Superior temporal gyrus (tissue), 1 donor: Measurements from ENCODE around the gene EXD3.

Source experiments
- DNase-seq: peaks from one replicate; pipeline ENCODE4 v3.0.0-alpha.2; 2016; ENCODE audit errors: extremely low spot score

EXD3 gene

DNA sequence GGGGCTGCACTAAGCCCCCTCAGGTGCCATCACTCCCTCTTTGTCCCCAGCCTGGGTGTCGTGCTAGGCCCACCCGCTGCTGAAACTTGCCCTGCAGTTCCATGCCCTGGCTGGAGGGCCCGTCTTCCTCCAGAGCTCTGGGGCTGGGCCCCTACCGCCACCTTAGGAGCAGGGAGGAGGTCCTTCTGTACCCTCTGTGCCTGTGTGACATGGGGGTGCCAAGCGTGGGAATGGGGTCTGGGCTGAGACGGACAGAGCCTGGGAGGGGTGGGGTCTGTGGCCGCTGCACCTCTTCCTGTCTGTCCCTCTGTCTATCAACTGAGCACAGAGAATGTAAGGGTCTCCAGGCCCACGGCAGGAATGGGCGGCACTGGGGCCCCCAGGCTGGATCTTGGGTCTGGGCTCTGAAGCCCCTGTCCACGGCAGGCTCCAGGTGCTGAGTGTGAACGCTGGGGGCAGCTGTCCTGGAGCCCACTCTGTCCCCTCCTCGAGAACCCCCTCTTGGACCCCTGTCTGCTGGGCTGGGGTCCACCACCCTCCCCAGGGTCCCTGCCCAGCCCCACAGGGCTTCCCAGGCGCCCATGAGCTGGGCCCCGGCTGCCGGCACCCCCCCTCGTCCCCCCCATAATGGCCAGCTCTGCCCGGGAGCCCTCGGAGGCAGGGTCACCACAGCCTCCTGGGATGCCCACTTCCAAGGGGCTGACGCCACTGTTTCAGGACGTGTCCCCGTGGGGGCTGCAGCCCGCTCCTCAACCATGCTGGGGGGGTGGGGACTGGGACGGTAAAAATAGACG is 105.0 kb downstream of the EXD3 start:
- no peak for DNase-seq

DNA sequence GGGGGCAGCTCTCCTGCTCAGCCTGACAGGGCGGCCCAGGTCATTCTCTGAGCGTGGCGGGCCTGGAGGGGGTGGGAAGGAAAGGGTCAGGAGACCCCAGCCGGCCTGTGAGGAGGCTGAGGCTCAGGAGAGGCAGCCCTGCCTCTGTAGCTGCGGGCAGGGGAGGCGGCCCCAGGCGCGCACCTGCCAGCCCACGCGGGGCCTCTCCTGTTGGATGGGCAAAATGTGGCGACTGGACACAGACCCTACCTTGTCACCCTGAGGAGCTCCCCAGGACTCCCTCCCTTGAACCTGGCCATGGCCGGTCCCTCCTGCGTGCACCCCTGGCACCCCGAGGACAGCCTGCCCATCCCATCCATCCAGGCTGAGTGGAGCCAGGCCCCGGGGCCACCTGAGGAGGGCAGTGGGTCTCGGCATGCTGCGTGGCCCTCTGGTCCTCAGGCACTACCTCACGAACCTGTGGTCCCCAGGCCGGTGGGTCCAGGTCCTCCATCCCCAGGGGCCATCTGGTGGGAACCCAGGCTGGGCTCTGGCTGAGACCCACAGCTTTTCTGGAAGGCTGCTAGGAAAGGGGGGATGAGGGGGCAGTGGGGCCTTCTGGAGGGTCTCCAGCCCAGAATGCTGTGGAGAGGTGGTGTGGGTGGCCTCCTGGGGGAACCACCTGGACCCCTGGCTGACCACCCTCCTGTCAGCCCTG is 105.8 kb downstream of the EXD3 start:
- DNase-seq = no peak

DNA sequence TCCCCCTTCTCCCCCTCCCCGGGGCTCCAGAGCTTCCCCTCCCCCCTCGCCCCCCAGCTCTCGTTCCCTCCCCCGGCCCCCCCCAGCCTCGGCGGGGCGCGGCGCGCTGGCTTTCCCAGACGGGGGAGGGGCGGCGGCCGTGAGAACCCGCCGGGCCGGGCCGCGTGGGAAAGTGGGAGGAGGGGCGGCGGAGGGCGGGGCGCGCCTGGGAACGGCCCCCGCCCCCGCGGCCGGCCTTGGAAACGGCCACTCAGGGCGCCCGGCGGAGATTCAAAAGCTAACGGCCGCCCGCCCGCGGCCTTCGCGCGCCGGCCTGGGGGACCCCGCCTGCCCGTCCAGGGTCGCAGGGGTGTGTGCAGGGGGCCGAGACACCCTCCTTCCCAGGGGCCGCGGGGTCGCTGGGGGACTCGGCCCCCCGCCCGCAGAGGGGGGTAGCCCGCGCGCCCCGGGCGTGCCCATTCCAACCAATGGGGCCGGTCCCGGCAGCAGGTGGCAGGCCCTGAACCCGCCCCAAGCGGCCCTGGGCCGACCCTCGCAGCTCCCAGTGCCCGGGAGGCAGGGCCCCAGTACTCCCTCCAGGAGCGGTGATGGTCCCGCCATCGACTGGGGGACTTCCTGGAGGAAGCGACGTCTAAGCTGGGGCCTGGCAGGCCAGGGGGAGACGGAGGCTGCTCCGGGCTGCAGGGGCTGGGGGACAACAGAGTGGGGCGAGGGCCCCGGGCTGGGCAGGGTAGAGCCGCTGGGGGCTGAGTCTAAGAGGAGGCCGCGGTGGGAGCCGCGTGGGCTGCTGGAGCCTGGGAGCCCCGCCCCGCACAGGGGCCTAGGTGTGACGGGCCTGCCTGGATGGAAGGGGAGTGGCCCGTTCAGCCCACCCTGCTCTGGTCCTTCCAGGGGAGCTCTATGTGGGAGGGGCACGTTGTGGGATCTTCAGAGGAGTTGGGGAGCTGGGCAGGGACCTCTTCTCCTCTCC is 106.7 kb downstream of the EXD3 start:
- DNase-seq = no peak

DNA sequence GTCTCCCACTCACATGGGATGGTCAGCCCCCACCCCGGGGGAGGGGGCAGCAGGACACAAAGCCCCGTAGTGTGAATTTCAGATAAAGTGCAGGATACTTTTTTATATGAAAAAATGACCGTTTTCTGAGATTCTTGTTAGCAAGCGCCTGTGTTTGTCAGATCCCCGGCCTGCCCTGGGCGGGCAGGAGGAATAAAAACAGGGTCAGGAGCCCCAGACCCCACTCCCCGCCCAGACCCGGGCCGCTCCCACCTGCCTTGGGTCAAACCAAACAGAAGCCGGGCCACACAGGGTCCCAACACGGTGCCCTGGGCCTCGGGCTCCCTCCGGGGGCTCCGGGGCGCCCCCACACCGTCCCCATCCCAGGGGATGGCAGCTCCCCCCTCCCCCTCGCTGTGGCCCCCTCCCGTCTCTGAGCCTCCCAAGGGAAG is 107.4 kb downstream of the EXD3 start:
- DNase-seq = no peak

DNA sequence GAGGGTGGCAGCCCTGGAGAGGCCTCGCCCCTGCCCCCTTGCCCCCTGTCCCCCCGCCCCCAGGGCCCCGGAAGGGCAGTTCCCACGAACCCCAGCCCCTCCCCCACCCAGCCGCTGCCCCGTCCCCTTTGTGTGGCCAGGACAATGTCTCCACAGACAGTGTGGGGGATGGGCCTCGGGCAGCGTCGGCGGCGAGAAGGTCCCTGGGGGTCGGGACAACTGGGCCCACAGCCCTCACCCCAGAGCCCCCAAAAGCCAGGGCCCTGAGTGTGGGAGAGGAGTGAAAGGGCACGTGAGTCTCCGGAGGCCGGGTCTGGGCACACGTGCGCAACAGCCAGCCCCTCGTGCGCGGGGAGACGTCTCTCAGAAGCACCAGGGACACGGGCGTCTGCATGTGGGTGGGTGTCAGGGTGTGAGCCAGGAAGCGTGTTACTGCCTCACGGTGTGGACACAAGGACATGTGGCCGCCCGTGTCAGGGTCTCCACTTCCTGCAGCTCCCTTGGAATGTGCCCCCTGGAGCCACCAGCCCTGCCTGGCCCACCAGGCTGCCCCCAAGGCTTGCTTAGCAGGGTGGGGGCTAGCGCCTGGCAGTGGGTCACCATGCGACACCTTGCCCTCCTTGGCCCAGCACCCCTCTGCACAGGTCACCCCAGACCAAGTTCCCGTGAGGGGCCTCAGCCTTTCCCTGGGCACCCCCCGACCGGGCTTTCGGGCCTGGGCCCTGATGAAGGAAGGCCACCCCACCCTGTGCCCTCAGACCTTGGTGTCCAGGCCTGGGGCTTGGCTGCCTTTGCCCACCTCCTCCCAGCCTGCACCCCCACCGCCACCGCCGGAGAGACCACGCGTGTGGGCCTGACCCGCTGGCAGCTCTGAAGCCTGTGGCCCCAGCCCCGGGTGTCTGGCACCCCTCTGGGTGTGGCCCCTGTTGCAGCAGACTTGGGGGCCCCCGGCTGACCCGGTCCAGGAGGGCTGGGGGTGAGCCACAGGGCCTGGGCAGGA is 108.1 kb downstream of the EXD3 start:
- DNase-seq = no peak

DNA sequence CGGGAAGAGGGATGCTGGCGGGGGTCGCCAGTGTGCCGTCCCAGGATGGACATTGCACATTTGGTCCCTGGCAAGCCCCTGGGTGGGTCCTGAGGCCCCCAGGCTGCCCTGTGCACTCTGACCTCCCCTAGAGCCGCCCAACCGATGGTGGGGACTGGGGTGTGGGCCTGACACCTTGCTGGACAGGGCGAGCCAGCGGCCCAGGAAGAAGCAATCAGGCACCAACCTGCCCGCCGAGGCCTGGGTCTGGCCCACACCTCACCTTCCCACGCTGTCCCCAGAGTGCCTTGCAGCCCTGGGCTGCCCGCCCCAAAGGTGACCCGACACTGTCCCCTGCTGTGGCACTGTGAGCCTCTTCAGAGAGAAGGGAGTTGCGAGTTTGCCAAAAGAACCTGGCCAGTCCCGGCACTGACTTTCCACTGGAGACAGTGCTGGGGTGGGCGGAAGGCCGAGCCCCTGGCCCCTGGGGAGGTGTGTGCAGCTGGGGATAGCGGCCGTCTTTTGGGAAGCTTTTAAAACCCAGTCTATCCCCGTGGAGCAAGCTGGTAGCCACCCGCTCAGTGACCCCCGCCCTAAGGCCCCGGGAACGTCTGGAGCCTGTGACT is 108.9 kb downstream of the EXD3 start:
- DNase-seq = no peak

DNA sequence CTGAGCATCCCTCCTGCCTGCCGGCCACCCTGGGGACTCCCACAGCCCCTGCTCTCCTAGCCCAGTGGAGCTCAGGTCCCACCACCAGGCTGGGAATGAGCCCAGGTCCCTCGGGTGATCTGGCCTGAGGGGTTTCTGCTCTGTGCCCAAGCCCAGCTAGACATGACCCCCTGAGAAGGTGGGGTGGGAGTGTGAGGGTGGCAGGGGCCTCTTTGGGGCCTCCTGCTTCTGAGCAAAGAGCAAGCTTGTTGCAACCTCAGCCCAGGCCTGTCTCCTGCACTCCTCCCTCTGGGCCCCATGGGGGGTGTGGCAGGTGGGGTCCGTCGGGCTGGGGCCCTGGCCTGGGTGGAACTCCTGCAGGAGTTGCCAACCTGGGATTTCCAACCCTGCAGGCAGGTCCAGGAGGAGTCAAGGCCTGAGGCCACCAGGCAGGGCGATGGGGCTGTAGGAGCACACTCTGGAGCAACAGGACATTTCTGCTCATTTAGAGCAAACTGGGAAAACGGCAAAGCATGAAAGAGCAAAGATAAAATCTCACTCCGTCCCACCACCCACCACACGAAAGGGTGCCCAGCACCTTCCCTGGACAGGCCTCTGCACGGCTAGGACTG is 109.5 kb downstream of the EXD3 start:
- no peak for DNase-seq

DNA sequence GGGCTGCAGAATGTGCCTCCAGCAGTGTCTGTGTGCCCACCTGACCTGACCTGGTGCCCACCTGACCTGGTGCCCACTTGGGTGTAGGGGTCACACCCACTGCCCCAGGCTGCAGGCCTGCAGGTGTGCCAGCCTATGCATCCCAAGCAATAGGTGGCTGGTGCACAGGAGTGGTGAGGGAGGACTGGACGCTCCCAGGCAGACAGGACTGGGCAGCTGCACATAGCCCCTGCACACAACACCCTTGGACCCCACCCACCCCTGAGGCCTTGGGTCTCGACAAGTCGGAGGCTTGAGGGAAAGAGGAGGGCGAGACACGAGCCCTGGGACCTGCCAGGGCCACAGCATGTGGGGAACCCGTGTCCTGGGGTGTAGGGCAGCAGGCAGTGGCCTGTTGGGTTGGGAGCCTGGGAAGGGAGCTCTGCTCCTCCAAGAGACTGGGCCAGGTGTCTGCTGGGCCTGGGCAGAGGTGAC is 110.1 kb downstream of the EXD3 start:
- DNase-seq = no peak

DNA sequence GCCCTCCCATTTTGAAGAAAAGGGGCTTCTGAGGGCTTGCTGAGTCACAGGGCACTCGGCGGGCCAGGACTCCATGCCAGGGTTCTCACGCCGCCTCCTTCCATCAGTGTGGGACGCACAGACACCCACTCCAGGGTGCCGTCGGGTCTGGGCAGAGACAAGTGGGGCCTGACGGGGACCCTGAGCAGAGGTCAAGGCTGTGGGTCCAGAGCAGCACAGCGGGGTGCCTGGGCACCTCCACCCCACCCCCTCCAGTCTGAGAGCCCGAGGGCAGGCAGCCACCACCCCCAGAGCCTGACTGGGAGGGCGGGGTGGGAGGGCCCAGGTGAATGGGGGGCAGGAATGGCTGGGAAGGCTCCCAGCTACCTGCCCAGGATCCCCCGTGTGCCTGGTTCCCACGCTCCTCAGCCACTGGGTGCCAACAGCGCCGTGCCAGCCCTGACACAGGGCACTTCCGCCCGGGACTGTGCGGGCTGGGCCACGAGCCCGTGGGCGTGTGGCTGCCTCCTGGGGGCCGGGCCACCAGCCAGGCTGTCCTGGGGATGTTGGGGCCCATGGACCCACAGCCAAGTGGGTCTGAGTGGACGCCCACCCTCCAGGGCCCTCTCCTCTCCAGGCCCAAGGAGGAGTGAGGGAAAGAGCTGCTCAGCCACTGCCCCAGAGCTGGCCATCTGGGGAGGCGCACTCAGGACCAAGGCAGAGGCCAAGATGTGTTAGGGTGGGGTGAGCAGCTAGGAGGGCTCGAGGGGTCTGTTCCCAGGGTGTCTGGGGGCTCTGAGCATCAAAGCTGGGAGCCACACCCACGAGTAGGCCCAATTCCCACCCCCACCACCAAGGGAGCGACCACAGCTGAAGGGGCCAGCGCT is 110.7 kb downstream of the EXD3 start:
- DNase-seq = no peak

DNA sequence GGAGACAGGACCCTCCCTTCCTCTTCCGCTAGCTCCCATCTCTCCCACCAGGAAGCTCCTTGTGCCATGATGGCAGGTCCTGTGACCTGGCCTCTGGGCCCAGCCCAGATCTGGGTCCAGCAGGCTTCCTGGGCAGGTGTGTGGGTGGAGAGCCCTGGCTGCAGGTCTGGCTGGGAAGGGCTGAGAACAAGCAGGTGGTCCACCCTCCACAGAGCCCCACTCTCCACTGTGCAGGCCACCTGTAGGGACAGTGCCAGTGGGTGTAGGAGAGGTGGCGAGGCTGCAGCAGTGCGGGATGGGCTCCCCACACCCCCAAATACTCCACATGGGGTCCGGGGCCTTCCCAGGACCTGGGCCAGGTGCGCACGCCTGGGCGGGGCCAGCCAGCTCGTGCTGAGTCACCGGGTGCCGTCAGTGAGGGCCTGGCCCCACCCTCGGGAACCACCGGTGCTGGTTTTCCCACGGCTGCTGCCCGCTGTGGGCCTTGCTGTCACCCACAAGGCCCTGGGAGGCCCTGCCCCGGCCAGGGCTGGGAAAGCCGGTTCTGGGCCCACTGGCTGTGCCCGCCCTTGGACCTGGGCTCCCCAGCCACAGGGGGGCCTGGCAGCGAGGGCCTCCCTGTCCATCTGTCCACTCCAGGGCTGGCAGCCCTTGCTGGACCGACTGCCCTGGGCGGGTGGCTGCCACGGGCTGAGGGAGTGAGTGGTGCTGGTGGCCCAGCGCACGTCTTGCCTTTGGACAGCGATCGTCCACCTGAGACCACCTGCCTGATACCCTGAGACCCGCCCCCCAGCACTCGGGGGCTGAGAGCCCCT is 111.6 kb downstream of the EXD3 start:
- no peak for DNase-seq

DNA sequence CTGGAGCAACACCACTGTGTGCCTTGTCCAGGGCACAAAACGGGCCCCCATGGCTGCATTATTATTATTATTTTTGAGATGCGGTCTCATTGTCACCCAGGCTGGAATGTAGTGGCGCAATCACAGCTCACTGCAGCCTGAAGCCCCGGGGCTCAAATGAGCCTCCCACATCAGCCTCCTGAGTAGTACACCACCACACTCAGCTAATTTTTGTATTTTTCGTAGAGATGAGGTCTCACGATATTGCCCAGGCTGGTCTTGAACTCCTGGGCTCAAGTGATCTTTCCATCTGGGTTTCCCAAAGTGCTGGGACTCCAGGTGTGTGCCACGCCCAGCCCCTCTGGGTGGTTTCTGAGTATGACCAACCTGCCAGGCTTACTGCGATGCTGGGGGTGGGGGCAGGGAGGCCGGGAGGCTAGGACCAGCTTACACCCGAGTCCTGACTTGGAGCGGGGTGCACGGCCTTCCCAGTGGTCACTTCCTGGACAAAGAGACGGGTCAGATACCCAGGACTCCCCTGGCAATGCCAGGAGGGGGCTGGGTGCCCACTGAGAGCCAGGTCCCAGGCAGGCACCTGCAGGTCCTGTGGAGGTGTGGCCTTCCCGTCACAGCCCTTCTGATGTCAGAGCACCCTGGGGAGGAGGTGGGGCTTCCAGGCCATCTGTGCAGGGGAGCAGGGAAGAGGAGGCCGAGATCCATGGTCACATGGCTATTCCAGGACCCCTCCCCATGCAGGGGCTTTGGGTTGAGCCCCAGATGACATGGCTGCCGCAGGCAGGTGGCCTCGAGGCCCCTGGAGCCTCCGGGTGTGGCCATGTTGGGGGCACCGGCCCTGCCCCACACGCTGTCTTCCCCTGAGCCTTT is 112.5 kb downstream of the EXD3 start:
- DNase-seq = no peak

DNA sequence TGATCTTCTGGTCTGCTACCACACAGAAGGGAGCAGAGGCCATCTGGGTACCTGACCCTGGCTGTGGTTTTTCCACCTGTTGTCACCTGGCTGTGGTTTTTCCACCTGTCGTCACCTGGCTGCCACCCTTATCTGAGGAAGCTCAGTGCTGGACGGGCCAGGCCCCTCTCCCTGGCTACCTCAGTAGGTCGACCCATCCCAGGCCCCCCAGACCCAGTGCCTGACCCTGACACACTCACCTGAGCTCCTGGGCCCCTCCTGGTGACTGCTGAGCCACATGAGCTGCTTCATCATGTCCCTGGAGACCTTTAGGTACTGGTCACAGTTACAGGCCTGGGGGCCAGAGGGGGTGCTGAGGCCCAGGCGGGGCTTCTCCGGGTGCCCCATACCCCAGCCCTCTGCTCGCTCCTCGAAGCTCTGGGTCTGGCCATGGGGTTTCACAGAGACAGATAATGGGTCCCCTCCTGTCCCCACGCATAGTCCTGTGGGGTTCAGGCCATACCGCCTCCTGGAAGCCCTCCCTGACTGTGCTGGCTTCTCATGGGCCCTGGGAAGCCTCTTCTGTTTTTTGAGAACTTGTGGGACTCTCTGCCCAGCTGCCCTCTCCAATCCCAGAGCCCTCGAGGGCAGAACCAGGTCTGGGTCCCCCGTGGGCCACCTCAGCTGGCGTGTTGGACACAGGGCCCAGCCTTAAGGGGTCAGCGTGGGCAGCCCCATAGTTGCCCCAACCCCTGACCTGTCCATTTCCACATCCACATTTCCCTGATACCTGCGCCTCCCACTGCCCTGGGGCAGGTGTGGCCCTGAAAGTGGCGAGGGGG is 113.4 kb downstream of the EXD3 start:
- DNase-seq = no peak

DNA sequence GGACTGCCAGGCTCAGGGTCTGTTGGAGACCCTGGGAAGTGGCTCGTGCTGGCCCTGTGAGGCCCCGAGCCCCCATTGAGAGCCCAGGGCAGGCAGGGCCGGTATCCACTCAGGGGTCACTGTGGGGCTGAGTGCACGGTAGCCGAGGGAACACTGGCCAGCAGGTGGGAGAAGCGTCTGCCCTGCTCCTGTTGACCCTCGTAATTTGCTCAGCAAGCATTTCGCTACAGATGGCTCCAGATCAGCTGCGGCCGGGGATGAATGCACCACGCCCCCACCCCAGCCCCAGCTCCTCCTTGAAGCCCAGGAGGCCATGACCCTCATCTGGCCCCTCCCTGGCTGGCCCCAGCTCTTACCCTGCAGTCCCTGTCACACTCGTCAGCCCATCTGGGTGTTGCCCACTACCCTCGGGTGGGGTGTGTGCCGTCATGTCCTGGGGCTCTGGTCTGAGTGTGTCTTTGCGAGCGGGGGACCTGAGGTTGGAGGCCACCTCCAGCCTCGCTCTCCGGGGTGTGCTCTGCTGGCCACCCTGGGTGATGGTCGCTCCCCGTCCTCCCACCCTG is 114.8 kb downstream of the EXD3 start:
- DNase-seq = no peak

DNA sequence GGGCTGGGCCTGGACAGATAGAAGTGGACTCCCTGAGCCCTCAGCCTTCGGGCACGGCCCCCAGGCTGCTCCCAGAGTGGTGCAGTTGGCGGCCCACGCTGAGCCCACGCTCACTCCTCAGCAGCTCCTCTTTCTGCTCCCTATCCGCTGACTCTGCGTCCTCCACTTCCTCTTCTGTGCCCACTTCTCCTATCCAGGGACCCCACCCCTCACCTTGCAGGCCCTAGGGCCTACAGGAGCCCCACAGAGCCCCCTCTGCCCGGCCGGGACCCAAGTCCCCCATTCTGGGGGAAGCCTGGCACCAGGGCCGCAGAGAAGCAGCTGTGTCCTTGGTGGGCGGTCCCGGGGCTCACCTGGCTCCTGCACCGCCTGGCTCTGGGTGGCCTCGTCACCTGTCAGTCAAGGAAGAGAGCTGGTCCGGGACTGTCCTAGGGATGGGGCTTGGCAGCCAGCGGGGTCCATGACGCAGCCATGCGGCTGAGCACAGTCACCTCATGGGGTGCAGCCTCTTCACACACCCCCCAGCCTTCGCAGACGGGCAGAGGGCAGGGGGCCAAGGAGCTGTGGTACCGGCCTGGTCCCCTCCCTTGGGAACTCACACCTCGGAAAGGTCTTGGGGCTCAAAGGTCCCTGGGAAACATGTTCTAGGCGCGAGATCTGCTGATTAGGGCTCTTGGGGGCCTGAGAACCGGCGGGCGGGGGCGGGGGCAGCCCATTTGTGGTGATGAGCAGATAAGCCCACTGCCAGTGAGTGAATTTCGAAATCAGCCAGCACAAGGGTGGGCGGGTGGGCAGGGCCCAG is 115.5 kb downstream of the EXD3 start:
- DNase-seq = no peak

DNA sequence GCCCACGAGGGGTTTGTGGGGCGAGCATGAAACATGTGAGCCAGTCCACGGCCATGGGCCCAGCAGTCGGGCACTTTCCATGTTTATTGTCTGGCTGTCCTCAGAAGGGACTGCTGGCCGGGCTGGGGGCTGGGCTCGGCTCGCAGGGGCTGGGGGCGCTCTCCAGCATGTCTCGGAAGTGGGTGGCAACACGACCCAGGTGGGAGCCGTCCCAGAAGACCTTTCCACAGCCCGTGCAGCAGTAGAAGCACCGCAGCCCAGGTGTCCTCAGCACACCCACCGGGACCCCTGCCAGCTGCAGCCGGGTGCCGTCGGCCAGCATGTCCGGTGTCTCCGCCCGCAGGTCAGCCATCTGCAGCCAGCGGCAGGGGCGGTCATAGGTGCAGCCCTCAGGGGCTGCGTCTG is 116.1 kb downstream of the EXD3 start:
- no peak for DNase-seq
